ENCODE data around the gene C9orf85. TPM values are rescaled to one million over a fixed set of nuclear protein-coding genes. Genes with fewer than 3 reads are reported as not detected.

The C9orf85 gene
- total and polyA plus RNA-seq, 2 of the 4 experiments (the other 2 are of a cell fraction), result 4.3 to 8.4 TPM

DNA sequence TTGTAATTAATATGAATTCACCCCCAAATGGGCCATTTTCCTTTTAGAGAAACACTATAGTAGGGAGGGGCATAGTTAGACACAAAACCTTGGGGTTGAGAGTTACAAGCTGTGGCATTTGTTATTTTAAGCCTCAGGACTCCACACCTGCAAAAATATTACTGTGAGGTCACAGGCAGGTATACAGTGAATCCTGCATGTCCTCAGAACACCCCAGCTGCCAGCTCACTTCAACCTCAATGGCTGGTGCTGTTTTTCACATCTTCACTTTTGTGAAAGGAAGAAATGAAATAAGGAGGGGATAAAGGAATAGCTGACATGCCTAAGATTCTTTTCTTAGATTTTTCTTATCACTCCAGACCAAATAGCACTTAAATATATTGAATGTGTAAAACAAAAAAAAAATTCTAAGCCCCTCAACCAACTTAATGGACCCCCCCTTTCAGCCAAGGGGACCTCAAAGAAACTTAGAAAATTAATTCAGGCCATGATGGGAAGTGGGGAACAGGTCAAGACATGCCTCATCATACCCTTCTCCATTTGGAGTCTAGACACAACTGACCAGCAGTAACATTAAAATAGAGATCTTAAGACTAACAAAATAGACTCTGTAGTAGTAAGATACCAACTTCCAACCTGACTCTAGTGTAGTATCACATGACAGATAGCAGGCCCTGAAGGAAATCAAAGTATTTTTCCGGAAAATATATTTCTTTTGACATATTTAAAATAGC, 9.2 kb downstream of the C9orf85 start:
- Histone ChIP-seq H3K9me3 (ENCODE audit: control insufficient read depth, insufficient read depth, low read length) (no peaks in the 10 kb centered on the region), H2BK20ac (ENCODE audit: low read depth, low read length) (no peak overlapping the region), H3K27me3 (ENCODE audit: control insufficient read depth, insufficient read depth, low read length) (no peaks in the 10 kb centered on the region), H3K23ac (ENCODE audit: low read depth, low read length) (no peak overlapping the region), H3K9ac (ENCODE audit: low read depth, low read length) (no peak overlapping the region), H4K91ac (ENCODE audit: insufficient read depth, low read depth, low read length) (no peak overlapping the region), H2AFZ (replicated peaks; ENCODE audit: low read length, poor library complexity) (no peak overlapping the region), H4K5ac (ENCODE audit: low read depth, low read length) (no peak overlapping the region; the same call in 1 of the 2 replicates), H4K20me1 (ENCODE audit: insufficient read depth, low read length) (peaks cover 4% of the 10 kb centered on the region; the same call in 1 of the 2 replicates), H3K4me1 (ENCODE audit: control insufficient read depth, insufficient read depth, low read length) (peaks cover 2% of the 10 kb centered on the region), H3K36me3 (ENCODE audit: control insufficient read depth, insufficient read depth, low read length) (no peaks in the 10 kb centered on the region), H2AK5ac (ENCODE audit: low read depth, low read length) (no peak overlapping the region), H3K27ac (ENCODE audit: insufficient read depth, low read length) (no peak overlapping the region; the same call in 1 of the 2 replicates), H4K8ac (ENCODE audit: low read depth in 2 of 2, low read length in 2 of 2) (peak overlapping the region in 1 of 2 experiments; percentile 65; a peak in 1 of 4 replicates), H2BK15ac (ENCODE audit: low read depth, low read length) (no peak overlapping the region), H2AK9ac (replicated peaks; ENCODE audit: low read depth, low read length, poor library complexity) (no peak overlapping the region), H2BK120ac (ENCODE audit: low read depth, low read length) (no peak overlapping the region), H3K14ac (replicated peaks; ENCODE audit: low read depth, low read length) (no peak overlapping the region), H3K4ac (ENCODE audit: low read depth, low read length) (no peak overlapping the region), H3K79me1 (ENCODE audit: low read depth in 1 of 2, low read length in 2 of 2) (peaks cover 21 to 47% of the 10 kb centered on the region in 2 experiments), H3K56ac (ENCODE audit: extremely low read depth, insufficient read depth, low read length) (no peak overlapping the region), H3K9me1 (ENCODE audit: insufficient read depth, low read length) (0 out of 2 replicates have a peak, but pooled peaks cover 3% of the 10 kb centered on the region), H3K18ac (ENCODE audit: low read depth, low read length) (peak overlapping the region; percentile 29; the same call in 1 of the 2 replicates), H3K4me2 (ENCODE audit: low read depth, low read length) (no peak overlapping the region), H3K4me3 (ENCODE audit: insufficient read depth, low read depth, low read length) (no peak overlapping the region), H2BK5ac (ENCODE audit: low read depth, low read length, poor library complexity, severe bottlenecking) (peak overlapping the region; percentile 66)
- dilution Hi-C loops (cut with HindIII; ENCODE audit: low sequenced_read_pairs, unreplicated experiment), result no loop called here
- POLR2A ChIA-PET (ENCODE audit: unreplicated experiment), result no interaction called here
- WGBS, 2 experiments (ENCODE audit: extremely low coverage in 2 of 2, insufficient read length in 1 of 2), result no CpG with 5 or more reads among the region's 1 CpG
- DNase-seq, result no peak
- TF ChIP-seq, protein P1, sequence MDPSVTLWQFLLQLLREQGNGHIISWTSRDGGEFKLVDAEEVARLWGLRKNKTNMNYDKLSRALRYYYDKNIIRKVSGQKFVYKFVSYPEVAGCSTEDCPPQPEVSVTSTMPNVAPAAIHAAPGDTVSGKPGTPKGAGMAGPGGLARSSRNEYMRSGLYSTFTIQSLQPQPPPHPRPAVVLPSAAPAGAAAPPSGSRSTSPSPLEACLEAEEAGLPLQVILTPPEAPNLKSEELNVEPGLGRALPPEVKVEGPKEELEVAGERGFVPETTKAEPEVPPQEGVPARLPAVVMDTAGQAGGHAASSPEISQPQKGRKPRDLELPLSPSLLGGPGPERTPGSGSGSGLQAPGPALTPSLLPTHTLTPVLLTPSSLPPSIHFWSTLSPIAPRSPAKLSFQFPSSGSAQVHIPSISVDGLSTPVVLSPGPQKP (IDR thresholded peaks at IDR 0.05; ENCODE audit: borderline replicate concordance, low read depth, low read length), result no peak
- TF ChIP-seq, protein P2, sequence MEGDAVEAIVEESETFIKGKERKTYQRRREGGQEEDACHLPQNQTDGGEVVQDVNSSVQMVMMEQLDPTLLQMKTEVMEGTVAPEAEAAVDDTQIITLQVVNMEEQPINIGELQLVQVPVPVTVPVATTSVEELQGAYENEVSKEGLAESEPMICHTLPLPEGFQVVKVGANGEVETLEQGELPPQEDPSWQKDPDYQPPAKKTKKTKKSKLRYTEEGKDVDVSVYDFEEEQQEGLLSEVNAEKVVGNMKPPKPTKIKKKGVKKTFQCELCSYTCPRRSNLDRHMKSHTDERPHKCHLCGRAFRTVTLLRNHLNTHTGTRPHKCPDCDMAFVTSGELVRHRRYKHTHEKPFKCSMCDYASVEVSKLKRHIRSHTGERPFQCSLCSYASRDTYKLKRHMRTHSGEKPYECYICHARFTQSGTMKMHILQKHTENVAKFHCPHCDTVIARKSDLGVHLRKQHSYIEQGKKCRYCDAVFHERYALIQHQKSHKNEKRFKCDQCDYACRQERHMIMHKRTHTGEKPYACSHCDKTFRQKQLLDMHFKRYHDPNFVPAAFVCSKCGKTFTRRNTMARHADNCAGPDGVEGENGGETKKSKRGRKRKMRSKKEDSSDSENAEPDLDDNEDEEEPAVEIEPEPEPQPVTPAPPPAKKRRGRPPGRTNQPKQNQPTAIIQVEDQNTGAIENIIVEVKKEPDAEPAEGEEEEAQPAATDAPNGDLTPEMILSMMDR (conservative IDR thresholded peaks at IDR 0.05; ENCODE audit: low read depth, low read length), result no peak
- TF ChIP-seq SMC3 (IDR thresholded peaks at IDR 0.05; ENCODE audit: low read depth, low read length) (no peak), MXI1 (IDR thresholded peaks at IDR 0.05; ENCODE audit: borderline replicate concordance, low read depth, low read length) (no peak), CHD1 (IDR thresholded peaks at IDR 0.05; ENCODE audit: low read depth, low read length) (no peak), MAFK (IDR thresholded peaks at IDR 0.05; ENCODE audit: low read depth, low read length) (no peak), CEBPB (IDR thresholded peaks at IDR 0.05; ENCODE audit: low read depth, low read length) (no peak), USF2 (IDR thresholded peaks at IDR 0.05; ENCODE audit: low read depth, low read length) (no peak)
- CTCF ChIA-PET, result no interaction called here
- intact Hi-C loops (cut with micrococcal nuclease), result no loop called here
- in situ Hi-C loops (cut with MboI; ENCODE audit: low sequenced_read_pairs), result no loop called here
- peak; percentile 27; the same call in 1 of the 2 replicates for ATAC-seq (ENCODE audit: low read depth)
- no TSS peak for BruUV-seq (replicated peaks)
